OCI-LY3 (cell line): ENCODE results near the gene TNFRSF18.
A peak's percentile ranks its signal among the peaks of the same experiment; 100 is the strongest.

Experiments
- H2AFZ ChIP-seq: fragments of 200-600, 300-600 bp; shearing (Covaris generic); 2 replicates; pipeline ENCODE4 v1.6.0; 2014; ENCODE audit warnings: antibody characterized with exemption, low read depth, low read length
- H3K27ac ChIP-seq: fragments of 200-600, 300-600 bp; sonication (generic); 2 replicates; pipeline ENCODE4 v1.5.1; 2014; ENCODE audit warnings: mild to moderate bottlenecking, low read length, moderate library complexity, mixed read lengths
- H3K27me3 ChIP-seq: fragments of 200-600, 300-600 bp; sonication (generic); 2 replicates; pipeline ENCODE4 v1.6.1; 2014; ENCODE audit warnings: low read depth, low read length, mixed read lengths
- H3K36me3 ChIP-seq: fragments of 200-600, 300-600 bp; sonication (generic); replicated peaks from 2 replicates; pipeline ENCODE3; 2014; ENCODE audit warnings: low read depth, low read length, mixed read lengths
- H3K4me1 ChIP-seq: fragments of 300-600, 200-600 bp; sonication (generic); 2 replicates; pipeline ENCODE4 v1.6.1; 2014; ENCODE audit warnings: low read length, mixed read lengths
- H3K4me2 ChIP-seq: fragments of 200-600, 300-600 bp; sonication (generic); 2 replicates; pipeline ENCODE4 v1.6.1; 2014; ENCODE audit warnings: low read length, mixed read lengths
- H3K4me3 ChIP-seq: fragments of 300-600, 200-600 bp; sonication (generic); 2 replicates; pipeline ENCODE4 v1.5.1; 2014; ENCODE audit warnings: antibody characterized with exemption, mild to moderate bottlenecking, low read length, moderate library complexity
- H3K79me2 ChIP-seq: fragments of 300-600, 200-600 bp; shearing (Covaris generic); 2 replicates; pipeline ENCODE4 v1.6.1; 2014; ENCODE audit warnings: mild to moderate bottlenecking, low read length, mixed read lengths
- H3K9ac ChIP-seq: fragments of 300-600, 200-600 bp; shearing (Covaris generic); 2 replicates; pipeline ENCODE4 v1.6.0; 2014; ENCODE audit warnings: mild to moderate bottlenecking, low read length, moderate library complexity
- H3K9me3 ChIP-seq: fragments of 200-600, 300-600 bp; shearing (Covaris generic); 2 replicates; pipeline ENCODE4 v1.6.1; 2014; ENCODE audit warnings: low read length, mixed read lengths; ENCODE audit not compliant: insufficient read depth
- H4K20me1 ChIP-seq: fragments of 200-600, 300-600 bp; sonication (generic); 2 replicates; pipeline ENCODE4 v1.6.1; 2016; ENCODE audit warnings: low read length, mixed read lengths; ENCODE audit not compliant: insufficient read depth
- EZH2phosphoT487 ChIP-seq: fragments of 200-600 bp; shearing (Covaris generic); IDR thresholded peaks from 2 replicates; pipeline ENCODE4 v1.6.1; 2018; ENCODE audit warnings: antibody characterized with exemption, mixed run types, low read depth
- TF ChIP-seq, protein P1 (sequence below): fragments of 200-600, 300-600 bp; sonication (generic); IDR thresholded peaks from 2 replicates; pipeline ENCODE4 v1.5.1; 2014; ENCODE audit warnings: antibody characterized with exemption, low read length, low read depth

Gene TNFRSF18

DNA sequence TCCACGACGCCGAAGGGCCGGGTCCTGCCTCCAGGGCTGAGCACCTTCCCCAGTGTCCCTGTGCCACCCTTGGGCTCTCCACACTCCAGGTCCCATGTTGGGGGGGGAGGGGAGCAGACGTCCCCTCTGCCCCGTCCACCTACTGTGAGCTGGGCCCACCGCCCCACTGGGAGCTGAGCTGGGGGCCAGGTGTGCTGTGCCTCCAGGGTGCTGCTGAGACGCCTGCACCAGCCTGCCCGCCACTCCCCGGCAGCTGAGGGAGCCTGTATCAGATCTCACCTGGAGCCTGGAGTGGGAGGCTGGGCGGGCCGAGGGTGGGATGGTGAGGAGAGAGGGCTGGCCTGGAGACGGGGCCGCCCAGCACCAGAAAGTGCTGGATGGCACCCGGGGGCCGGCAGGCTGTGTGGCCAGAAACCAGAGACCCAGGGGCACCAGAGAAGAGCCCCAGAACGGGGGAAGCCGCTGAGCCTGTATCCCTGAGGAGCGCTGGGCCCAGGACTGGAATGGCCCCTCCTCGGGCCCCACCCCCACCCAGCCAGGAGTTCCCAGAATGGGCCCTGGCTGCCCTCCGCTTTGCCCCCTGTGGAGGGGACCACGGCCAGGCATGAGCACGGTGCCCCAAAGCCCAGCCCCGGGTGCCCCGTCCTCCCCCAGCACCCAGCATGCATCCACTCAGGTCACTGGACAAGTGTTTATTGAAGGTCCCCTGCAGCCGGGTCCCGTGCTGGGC, 3.4 kb downstream of the TNFRSF18 start:
- H2AFZ ChIP-seq: no peak overlapping the region
- H3K4me2 ChIP-seq: no peak overlapping the region
- H3K27ac ChIP-seq: no peak overlapping the region
- TF ChIP-seq, protein P1, sequence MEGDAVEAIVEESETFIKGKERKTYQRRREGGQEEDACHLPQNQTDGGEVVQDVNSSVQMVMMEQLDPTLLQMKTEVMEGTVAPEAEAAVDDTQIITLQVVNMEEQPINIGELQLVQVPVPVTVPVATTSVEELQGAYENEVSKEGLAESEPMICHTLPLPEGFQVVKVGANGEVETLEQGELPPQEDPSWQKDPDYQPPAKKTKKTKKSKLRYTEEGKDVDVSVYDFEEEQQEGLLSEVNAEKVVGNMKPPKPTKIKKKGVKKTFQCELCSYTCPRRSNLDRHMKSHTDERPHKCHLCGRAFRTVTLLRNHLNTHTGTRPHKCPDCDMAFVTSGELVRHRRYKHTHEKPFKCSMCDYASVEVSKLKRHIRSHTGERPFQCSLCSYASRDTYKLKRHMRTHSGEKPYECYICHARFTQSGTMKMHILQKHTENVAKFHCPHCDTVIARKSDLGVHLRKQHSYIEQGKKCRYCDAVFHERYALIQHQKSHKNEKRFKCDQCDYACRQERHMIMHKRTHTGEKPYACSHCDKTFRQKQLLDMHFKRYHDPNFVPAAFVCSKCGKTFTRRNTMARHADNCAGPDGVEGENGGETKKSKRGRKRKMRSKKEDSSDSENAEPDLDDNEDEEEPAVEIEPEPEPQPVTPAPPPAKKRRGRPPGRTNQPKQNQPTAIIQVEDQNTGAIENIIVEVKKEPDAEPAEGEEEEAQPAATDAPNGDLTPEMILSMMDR: no peak
- no peaks in the 10 kb centered on the region for H3K9me3 ChIP-seq
- no peak overlapping the region for H3K9ac ChIP-seq
- H3K4me1 ChIP-seq: peaks cover 12% of the 10 kb centered on the region
- H3K79me2 ChIP-seq: no peaks in the 10 kb centered on the region
- no peaks in the 10 kb centered on the region for H3K36me3 ChIP-seq
- H3K27me3 ChIP-seq: peaks cover 29% of the 10 kb centered on the region
- H4K20me1 ChIP-seq: no peaks in the 10 kb centered on the region
- H3K4me3 ChIP-seq: no peak overlapping the region

DNA sequence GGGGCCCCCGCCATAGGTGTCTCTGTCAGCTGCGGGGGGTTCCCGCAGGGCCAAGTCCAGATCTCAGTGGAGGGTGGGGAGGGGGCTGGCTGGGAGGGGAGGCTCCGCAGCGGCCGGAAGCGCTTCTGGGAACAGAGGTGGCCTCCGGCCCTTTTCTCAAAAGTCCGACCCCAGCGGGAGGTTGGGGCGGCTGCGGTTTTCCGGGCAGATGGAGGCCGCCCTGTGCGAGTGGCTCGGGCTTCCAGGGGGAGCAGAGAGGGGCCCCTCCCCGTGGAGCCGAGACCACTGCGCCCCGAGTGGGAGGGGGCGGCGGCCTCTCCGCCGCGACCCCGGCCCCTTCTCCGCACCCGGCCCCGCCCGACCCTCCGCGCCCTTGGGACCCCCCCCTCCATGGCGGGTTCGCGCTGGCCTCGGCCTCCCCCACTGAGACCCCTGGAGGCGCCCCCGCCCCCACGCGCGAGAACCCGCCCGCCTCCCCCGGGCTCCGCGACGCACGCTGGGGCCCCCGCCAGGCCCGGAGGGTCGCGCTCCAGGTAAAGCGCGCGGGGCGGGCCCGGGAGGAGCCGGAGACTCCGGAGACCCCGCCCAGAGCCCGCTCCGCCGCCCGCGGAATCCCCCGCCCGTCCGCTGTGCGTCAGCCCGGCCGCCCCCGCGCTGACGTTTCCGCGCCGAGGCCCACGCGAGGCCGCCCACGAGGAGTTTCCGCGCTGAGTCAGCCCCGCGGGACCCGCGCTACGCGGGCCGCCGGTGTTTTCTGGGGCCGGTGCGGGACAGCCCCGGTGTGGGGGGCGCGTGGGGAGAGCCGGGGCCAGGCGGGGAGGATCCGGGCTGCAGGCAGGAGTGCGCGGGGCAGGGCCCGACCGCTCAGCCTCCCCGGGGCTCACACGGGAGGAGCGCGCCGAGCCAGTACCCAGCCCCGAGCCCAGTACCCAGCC, 5.2 kb downstream of the TNFRSF18 start:
- Histone ChIP-seq H3K4me2 (peak overlapping the region; percentile 65), H3K27me3 (peaks cover 13% of the 10 kb centered on the region)
- TF ChIP-seq, protein P1: no peak
- no peak for TF ChIP-seq EZH2phosphoT487

GRCh38 chr1:1199961-1200875, 6.2 kb downstream of the TNFRSF18 start:
- Histone ChIP-seq H3K4me2 (peak overlapping the region; percentile 65), H3K79me2 (no peaks in the 10 kb centered on the region), H3K9ac (peak overlapping the region; percentile 52), H3K4me1 (no peaks in the 10 kb centered on the region), H3K27ac (no peak overlapping the region), H3K36me3 (no peaks in the 10 kb centered on the region), H4K20me1 (no peaks in the 10 kb centered on the region), H2AFZ (no peak overlapping the region), H3K4me3 (peak overlapping the region; percentile 71), H3K9me3 (no peaks in the 10 kb centered on the region), H3K27me3 (peaks cover 8% of the 10 kb centered on the region)
- no peak for TF ChIP-seq EZH2phosphoT487
- TF ChIP-seq, protein P1: no peak

More for the DNA sequence above, 5.2 kb downstream of the TNFRSF18 start:
- H3K27ac ChIP-seq: no peak overlapping the region
- no peaks in the 10 kb centered on the region for H4K20me1 ChIP-seq
- H3K4me3 ChIP-seq: peak overlapping the region; percentile 71
- H3K79me2 ChIP-seq: no peaks in the 10 kb centered on the region
- H3K9ac ChIP-seq: peak overlapping the region; percentile 52
- peaks cover 4% of the 10 kb centered on the region for H3K4me1 ChIP-seq
- H3K36me3 ChIP-seq: no peaks in the 10 kb centered on the region
- no peaks in the 10 kb centered on the region for H3K9me3 ChIP-seq
- no peak overlapping the region for H2AFZ ChIP-seq
